ENCODE measurements around the gene PPP1R12A.

The PPP1R12A gene

DNA sequence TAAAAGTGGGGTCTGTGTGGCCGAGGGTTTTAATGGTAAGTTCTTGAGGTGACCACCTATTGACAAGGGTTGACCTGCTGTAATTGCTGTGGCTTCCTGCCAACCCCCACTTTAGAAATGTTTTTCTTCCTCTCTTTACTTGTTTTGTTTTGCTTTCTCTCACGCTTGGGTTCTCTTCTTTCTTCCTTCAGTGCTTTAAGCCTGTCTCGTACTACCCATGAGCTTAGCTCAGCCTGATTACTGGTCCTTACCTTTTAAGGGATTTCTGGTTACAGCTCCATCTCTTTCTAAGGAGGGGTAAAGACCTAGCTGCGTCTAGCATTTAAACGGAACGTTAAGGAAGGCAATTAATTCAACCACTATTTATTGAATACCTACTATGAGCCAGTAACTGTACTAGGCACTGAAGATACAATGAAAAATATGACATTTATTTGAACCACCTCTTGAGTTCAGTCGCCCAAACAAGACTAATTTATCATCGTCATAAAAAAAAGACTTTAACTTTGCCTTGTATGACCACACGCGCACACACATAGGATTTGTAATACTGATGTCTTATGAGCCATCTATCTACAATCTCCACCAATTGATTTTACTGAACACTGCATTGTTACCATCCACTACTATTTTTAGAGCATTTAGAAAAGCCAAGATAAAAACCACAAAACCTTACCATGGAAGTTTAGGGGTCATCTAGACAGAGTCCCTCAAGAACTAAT is 888 bp upstream of the PPP1R12A start:
- peak; percentile 76 for DNase-seq

DNA sequence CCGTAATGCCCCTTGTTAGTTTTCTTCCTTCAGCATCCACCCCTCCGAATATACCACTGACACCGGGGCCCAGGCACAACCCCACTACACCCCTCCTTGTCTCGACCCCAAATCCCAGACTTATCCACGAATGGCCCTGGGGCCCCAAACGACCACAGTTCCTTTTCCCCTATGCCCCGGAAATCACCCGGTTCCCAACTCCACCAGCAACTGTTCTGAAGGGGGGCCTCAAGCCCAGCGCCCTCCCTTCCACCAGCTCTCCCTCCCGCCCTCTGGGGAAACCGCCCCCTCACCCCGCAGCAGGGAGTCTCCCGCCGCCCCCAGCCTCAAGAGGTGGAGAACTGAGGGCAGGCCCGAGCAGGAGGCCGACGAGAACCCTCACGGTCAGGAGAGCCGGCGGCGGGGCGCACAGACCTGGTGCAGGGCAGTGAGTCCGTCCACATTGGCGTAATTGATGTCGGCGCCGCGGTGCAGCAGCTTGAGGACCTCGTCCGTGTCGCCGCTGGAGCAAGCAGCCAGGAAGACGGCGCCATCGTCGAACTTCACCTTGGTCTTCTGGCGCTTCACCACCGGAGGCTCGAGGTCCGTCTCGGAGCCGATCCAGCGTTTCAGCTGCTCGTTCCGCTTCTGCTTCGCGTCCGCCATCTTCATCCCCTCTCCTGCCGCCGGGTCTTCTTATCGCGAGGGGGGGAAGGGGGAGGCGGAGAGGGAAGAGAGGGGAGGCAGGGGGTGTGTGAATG is 446 bp downstream of the PPP1R12A start:
- DNase-seq, result peak; percentile 50

DNA sequence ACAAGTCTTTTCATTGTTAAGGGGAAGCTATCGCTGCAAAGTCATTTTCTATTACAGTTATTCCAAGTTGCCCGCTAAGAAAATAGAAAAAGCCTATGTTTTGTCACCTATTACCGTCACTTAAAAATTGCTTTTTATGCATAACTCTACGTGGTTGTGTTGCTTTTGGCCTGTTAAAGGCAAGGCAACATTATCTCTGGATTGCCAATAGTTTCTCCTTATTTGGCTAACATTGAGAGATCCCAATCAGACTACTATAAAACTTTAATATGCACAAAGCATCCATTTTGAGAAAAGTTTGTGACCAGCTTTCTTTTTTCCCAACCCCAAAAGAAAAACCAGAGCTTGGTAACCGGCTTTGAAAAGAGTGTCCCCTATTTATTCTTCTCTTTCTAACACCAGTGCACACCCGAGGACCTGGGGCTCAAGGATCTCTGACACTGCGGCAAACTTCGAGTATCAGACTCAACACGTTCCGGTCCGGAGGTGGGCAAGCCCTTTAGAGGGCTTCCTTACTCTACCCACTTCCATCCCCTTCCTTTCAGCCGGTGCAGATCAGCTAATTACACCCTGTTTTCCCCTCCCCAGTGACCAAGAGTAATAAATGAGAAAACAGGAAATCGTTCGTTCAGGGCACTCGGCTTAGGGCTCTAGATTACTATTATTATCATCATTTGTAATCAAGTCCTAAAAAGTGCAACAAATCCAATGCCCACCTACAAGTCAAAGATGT is 1.2 kb downstream of the PPP1R12A start:
- DNase-seq, result peak; percentile 20

DNA sequence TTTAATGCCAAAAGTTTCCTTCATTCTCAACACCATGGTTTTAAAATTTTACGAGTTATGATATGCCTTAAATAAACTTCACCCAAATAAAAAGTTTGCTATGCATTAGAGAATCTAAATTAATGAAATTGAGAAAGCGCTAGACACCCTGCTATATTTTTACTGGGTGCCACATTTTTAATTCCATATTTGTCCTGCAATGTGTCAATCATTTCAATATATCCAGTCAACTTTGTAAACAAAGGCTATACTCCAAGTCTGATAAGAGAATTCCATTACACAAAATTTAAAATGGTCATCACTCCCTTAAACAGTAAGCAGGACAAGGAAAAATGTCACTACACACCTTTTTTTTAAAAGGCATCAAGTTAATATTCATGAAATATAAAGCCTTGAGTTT is 1.9 kb downstream of the PPP1R12A start:
- no peak for DNase-seq

DNA sequence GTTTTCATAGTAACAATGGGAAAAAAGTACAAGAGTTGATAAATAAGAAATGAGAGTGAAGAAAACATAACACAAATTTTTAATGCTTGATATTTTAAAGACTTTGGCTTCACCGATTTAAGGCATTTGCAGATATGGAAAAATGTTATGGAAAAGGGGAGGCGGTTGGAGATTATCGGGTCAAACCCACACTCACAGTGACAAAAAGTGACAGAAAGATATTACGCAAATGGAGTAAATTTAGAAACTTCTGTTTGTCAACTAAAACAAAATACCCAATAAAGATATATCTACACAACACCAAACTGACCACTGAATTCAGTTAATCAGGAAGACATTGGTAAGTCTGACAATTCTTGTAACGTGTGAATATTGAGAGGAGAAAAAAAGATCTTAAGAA is 2.5 kb downstream of the PPP1R12A start:
- no peak for DNase-seq

DNA sequence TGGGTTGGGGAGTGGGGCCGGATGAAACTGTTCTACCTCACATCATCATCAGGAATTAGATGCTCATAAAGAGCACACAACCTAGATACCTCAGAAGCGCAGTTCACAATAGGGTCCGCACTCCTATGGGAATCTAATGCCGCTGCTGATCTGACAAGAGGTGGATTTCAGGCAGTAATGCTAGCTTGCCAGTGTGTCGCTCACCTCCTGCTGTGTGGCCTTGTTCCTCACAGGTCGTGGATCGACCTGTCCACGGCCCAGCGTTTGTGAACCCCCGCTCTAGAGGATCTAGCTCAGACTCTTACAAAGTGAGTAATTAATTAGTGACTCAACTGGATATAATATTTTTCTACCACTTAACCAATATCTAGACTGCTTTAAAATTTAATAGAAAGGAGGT is 5.8 kb downstream of the PPP1R12A start:
- DNase-seq, result no peak

DNA sequence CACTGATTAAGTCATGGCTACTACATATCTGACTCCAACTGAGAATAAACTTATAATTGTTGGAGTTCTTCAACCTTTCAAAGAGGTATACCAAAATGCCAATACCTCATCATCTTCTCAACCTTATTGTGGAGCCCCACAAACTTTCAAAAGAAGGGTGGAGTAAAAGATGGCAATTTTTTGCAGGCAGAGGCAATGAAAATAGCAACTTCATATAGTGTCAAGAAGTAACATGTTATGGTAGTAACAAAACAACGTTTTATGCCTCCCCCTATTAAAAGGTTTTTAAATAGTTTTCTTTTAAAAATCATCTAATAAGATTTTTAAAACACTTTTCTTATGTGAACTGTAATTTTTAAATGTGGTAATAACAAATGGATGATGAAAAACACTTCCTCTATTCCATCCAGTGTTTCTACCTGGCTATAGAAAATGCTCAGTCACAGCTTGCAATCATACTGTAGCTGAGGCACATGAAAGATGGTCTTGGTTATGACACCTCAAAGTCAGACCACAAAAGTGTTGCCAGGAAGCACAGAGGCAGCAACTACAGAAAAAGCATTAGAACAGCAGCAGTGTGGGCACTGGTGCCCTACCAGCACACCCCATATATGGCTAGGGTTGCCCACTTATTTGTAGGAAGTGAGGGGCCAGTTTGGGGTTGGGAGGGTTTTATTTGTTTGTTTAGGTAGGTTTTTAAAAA is 7.0 kb downstream of the PPP1R12A start:
- DNase-seq, result peak; percentile 30

DNA sequence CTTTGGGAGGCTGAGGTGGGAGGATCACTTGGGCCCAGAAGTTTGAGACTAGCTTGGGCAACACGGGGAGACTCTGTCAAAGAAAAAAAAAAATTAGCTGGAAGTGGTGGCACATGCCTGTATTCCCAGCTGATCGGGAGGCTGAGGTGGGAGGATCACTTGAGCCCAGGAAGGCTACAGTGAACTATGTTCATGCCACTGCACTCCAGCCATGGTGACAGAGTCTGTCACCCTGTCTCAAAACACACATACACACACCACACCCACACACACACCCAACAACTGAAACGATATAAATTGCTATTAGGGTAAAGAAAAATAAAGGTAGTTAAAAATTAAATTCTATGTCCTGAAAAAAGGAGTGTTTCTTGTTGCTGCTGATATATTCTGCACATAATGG is 7.9 kb downstream of the PPP1R12A start:
- no peak for DNase-seq

DNA sequence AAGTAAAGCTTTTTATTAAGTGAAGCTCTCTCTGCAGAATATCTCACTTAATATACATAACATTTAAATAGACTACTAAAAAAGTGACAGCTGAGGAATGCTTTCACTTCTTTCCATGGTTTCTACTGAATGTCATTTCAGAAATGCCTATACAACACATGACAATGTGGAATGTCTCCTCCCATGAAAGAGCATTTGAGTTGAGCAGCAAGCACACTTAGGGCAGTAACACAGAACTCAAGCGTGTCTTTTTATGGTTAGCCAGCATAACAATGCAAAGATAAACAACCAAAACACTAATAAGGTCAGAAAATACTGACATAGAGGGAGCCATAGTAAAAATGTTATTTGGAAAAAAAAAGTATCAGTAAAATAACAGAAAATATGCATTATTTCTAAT is 9.4 kb downstream of the PPP1R12A start:
- peak; percentile 43 for DNase-seq

DNA sequence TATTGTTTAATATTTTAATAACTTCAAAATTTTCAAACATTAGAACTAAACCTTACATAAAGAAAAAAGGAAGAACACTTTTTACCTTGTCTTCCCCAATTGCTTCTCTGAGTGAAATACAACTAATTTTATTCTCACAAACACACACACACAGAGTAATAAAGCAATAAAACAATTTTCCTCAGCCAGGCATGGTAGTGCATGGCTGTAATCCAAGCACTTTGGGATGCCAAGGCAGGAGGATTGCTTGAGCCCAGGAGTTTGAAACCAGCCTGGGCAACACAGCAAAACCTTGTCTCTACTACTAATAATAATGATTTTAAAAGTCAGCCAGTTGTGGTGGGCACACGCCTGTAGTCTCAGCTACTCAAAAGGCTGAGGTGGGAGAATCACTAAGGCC is 13.1 kb downstream of the PPP1R12A start:
- DNase-seq, result no peak

DNA sequence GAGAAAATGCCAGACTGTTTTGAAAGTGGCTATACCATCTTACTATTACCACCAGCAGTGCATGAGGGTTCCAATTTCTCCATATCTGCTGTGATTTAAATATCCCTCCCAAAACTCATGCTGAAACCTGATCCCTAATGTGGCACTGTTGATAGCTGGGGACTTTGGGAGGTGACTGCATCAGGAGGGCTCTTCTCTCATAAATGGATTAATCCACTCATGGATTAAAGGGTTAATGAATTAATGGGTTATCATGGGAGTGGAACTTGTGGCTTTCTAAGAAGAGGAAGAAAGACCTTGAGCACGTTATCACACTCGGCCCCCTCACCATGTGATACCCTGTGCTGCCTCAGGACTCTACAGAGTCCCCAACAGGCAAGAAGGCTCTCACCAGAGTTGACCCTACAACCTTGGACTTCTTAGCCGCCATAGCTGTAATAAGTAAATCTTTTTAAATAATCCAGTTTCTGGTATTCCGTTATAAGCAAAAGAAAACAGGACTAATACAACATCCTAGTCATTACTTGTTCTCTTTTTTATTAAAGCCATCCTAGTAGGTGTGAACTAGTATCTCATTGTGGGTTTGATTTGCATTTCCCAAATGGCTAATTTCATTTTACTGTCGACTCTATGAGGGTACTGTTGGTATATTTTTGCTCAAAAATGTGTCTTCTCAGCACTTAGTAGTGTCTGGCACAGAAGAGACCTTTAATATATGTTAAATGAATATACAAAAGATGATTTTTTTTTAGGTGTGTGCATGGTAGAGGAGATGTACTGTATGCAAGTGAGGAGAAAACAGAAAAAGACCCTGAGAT is 14.3 kb downstream of the PPP1R12A start:
- no peak for DNase-seq

DNA sequence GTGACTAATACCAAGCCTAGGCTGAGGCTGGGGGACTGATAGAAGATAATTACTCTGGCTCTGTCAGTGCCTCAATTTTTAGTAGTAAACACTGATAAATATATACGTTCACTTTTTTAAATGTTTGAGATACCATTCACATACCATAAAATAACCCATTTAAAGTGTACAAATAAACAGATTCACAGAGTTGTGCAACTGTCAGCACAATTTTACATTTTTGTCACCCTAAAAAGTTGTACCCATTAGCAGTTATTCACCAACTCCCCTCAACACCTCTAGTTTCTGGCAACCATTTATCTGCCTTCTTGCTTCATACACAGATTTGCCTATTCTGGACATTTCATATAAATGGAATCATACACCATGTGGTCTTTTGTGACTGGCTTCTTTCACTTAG is 15.1 kb downstream of the PPP1R12A start:
- no peak for DNase-seq

DNA sequence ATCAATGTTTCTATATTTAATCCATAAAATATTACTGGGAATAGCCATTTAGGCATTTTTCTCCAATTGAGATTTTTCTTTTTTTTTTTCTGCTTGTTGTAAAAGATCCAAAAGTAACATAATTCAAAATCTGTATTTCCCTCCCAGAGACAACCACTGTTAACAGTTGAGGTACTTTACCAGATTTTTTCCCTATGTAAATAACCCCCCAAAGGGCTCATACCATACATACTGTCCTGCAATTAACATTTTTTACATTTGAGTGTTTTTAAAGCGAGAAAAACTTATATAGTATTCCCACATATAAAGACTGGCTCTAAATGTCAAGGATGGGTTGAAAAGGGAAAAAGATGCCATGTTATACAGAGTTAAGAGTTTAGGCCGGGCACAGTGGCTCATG is 18.1 kb downstream of the PPP1R12A start:
- DNase-seq, result peak; percentile 71

DNA sequence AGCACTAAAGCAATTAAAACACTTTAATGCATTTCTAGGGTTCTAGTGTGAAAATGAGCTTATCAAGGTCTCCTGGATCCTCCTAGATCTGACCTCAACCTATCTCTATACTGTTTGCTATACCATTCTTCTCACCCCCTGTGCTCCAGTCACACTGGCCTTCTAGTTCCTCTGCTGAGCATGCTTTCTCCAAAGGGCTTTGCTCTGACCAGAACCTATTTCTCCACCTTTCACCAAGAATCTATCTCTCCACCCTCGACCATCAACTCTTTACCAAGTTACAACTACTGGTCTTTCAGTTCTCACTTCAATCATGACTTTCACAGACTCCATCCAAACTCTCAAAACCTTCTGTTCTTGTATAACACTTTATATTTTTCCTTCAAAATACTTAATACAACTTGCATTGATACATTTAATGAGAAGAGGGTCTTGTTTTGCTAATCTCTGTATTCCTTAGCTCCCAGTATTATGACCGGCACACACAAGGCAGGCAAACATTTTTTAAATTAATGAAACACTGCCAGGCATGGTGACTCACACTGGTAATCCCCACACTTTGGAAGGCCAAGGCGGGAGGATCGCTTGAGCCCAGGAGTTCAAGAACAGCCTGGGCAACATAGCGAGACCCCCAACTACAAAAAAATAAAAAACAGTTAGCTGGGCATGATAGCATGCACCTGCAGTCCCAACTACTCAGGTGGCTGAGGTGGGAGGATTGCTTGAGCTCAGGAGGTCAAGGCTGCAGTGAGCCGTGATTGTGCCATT is 22.8 kb downstream of the PPP1R12A start:
- peak; percentile 70 for DNase-seq

DNA sequence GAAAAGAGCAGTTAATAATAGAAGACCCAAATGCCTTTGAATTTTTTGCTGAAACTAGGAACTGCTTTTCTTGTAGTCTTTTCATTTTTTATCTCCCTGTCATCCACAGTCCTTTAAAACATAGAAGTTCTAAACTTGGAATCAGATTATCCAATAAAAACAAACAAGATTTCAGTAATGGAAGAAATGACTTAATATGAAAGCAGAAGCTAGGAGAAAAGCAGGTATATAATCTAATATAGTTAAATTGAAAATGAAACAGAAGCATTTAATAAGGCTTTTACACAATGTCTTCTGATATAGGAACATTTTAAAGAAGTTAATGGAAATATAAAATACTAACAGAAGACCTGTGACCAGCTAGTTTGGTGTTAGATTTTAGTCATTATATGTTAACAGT is 26.5 kb downstream of the PPP1R12A start:
- peak; percentile 14 for DNase-seq

DNA sequence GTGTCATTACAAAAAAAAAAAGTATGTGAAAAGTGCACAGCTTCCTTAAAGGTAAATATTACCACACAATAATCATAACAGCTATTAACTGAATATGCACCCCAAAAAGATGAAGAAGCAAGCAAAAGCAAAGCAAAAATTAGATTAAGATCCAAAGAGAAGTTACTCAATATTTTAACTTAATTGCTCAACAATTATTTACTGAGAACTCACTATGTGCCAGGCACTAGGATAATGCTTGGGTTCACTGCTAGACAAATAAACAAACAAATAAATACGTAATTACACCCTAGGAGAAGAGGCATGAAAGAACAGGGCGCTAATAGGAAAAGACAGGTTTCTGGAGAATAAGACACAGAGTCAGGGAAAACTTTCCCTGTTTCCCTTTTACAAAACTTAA is 33.4 kb downstream of the PPP1R12A start:
- no peak for DNase-seq

DNA sequence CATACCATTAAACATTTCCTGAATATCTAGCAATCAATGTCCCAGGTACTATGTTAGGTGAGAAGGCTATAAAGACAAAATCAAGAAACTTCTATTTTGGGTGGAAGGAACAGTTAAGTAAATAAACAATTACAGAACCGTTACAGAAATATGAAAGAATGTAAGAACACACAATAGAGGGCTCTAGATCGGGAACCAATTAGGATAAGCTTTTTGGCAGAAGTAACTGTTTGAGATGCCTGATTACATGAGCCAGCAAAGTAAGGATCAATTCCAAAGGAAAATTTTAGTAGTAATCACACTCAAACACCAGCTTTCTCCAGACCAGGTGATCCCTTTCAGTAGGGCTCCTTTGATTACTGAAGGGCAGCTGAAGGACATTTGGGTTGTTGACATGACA is 33.9 kb downstream of the PPP1R12A start:
- no peak for DNase-seq

DNA sequence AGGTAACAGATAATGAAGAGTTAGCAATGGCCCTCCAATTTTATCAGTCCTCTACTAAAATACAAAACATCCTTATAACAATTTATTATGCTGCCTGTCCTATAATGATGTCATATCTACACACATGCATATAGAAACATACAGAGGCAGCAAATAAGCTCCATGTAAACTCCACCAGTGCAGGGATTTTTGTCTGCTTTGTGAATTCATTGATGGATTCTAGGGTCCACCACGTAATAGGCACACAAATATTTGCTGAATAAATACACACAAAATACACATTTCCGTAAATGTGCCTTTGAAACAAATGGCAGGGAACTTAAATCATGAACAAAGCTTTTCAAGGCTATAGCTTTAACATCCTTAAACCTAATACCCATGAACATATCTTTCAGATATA is 34.7 kb downstream of the PPP1R12A start:
- DNase-seq, result no peak

DNA sequence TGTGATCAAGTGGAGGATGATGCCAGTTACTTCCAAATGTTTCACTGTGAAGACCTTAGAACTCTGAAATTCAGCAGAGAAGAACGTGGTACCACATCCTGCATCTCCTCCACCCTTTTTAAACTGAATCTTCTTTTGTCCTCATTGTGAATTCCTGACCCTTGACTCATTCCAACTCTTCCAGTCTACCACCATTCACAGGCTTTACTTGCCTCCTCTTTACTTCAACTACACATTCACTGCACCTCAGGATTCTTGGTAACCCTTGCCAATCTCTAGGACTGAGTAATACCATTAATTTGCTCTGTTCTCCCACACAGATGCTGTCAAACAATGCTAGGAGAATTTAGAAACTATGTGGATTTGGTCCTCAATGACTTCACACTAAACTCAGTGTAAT is 37.3 kb downstream of the PPP1R12A start:
- peak; percentile 98 for DNase-seq

DNA sequence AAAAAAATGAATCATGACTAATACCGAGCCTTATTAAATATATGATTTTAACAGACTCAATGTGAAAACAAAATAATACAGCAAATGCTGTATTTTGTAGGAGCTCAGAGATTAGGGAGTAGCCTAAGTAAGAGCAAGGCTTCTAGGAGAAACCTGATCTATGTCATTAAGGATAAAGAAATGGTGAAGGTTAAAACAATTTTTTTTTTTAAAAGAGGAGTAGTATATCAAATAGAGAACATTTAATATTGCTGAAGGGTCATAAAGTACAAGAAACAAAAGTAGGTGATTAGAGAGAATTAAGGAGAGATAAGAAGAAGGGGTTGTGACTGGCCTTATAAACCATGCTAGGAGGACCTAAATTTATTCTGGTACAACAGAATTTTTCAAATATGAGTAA is 39.1 kb downstream of the PPP1R12A start:
- no peak for DNase-seq

DNA sequence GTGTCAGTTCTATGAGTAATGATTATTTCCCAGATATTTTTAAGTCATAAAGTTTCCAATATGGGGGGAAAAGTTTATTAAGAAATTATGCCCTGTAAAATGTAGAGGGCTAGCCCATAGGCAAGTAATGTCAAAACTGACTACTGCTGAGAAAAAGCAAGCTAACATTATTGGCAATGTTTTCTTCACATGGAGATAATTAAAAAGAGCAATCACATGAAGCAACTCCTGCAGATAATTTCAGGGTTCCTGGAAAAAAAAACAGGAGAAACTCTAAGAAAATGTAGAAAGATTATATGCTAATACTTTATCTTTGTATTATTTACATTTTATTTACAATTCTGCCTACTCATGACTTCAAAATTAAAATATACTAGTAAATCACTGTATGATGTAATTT is 39.8 kb downstream of the PPP1R12A start:
- no peak for DNase-seq
